Tibial nerve (tissue), 4 donors: ENCODE data around the gene LONRF3.

Experiments used
- CTCF ChIP-seq, 5 experiments: fragments of 200-600 bp in 3 of 5; fragments of 450-650 bp in 2 of 5; sonication (generic) in 3 of 5; IDR thresholded peaks; one replicate each; pipeline ENCODE4 v1.5.1; 2016 to 2019; ENCODE audit warnings: antibody characterized with exemption in 5 of 5, mild to moderate bottlenecking in 3 of 5, moderate library complexity in 2 of 5
- EP300 ChIP-seq, 2 donors: sonication (generic); formaldehyde crosslinking; IDR thresholded peaks; one replicate each; pipeline ENCODE4 v1.6.1; 2017; ENCODE audit warnings: antibody characterized with exemption in 2 of 2, mild to moderate bottlenecking in 1 of 2
- POLR2A ChIP-seq, 2 donors: fragments of 450-650 bp; IDR thresholded peaks; one replicate each; pipeline ENCODE4 v1.6.1; 2017; ENCODE audit warnings: antibody characterized with exemption in 2 of 2, mild to moderate bottlenecking in 2 of 2, moderate library complexity in 2 of 2

GRCh38 chrX:119025900-119026299, 51.5 kb downstream of the LONRF3 start:
- TF ChIP-seq POLR2A (IDR thresholded peaks at IDR 0.05): no peak
- no peak for TF ChIP-seq CTCF (IDR thresholded peaks at IDR 0.05)
- TF ChIP-seq EP300 (IDR thresholded peaks at IDR 0.05): no peak
